CD14-positive monocyte (primary cell): ENCODE data around the gene CMPK2. TPM values are rescaled to one million over a fixed set of nuclear protein-coding genes. Genes with fewer than 3 reads are reported as not detected.

Experiments used
- DNase-seq, 3 donors: peaks; one replicate each; pipeline ENCODE4 v3.0.0-alpha.2; 2011 to 2022
- H2AFZ ChIP-seq: 2 replicates; pipeline ENCODE4 v1.6.0; 2012; ENCODE audit warnings: mild to moderate bottlenecking, low read depth, low read length, inconsistent platforms; ENCODE audit not compliant: insufficient read depth, poor library complexity, severe bottlenecking
- H3K27ac ChIP-seq, 2 donors: 1 replicate in 1 of 2; 2 replicates in 1 of 2; pipeline ENCODE4 v1.5.1; 2012 to 2013; ENCODE audit warnings: low read length in 2 of 2, control low read depth in 1 of 2, inconsistent platforms in 1 of 2, low read depth in 1 of 2, mild to moderate bottlenecking in 1 of 2
- H3K27me3 ChIP-seq, 2 donors: one replicate each; pipeline versions ENCODE4 v1.6.0 to v1.6.1; 2011 to 2013; ENCODE audit warnings: low read length in 2 of 2; ENCODE audit not compliant: control insufficient read depth in 2 of 2, insufficient read depth in 2 of 2
- H3K36me3 ChIP-seq, 2 donors: replicated peaks in 1 of 2; 1 replicate in 1 of 2; 2 replicates in 1 of 2; pipeline versions ENCODE4 v1.5.1 to v1.6.1; 2012 to 2013; ENCODE audit warnings: low read length in 2 of 2, control low read depth in 1 of 2, inconsistent platforms in 1 of 2, mild to moderate bottlenecking in 1 of 2; ENCODE audit not compliant: insufficient read depth in 2 of 2, control insufficient read depth in 1 of 2
- H3K4me1 ChIP-seq, 2 donors: 1 replicate in 1 of 2; 2 replicates in 1 of 2; pipeline versions ENCODE4 v1.5.1 to v1.6.1; 2012 to 2013; ENCODE audit warnings: low read length in 2 of 2, control low read depth in 1 of 2, inconsistent platforms in 1 of 2, mild to moderate bottlenecking in 1 of 2, moderate library complexity in 1 of 2; ENCODE audit not compliant: insufficient read depth in 2 of 2, control insufficient read depth in 1 of 2
- H3K4me2 ChIP-seq: replicated peaks from 2 replicates; pipeline ENCODE3; 2012; ENCODE audit warnings: low read length, moderate library complexity, mild to moderate bottlenecking; ENCODE audit not compliant: poor library complexity, severe bottlenecking; ENCODE audit errors: extremely low read depth
- H3K4me3 ChIP-seq, 3 experiments: fragments of 200-600 bp in 1 of 3; sonication (generic) in 1 of 3; replicated peaks in 1 of 3; 1 replicate in 2 of 3; 2 replicates in 1 of 3; pipeline ENCODE4 v1.5.1; 2011 to 2013; ENCODE audit warnings: low read length in 3 of 3, mild to moderate bottlenecking in 3 of 3, control low read depth in 2 of 3, low read depth in 2 of 3, inconsistent platforms in 1 of 3, moderate library complexity in 1 of 3
- H3K79me2 ChIP-seq: 2 replicates; pipeline ENCODE4 v1.6.0; 2012; ENCODE audit warnings: mild to moderate bottlenecking, control low read depth, inconsistent platforms, low read length, moderate library complexity; ENCODE audit not compliant: insufficient read depth
- H3K9ac ChIP-seq: 2 replicates; pipeline ENCODE4 v1.6.0; 2017; ENCODE audit warnings: low read length, mild to moderate bottlenecking; ENCODE audit not compliant: insufficient read depth, poor library complexity, severe bottlenecking
- H3K9me3 ChIP-seq, 2 donors: replicated peaks in 1 of 2; 1 replicate in 1 of 2; 2 replicates in 1 of 2; pipeline versions ENCODE4 v1.5.1 to v1.6.1; 2012 to 2013; ENCODE audit warnings: low read length in 2 of 2, control low read depth in 1 of 2; ENCODE audit not compliant: control insufficient read depth in 1 of 2, insufficient read depth in 1 of 2
- H4K20me1 ChIP-seq: 2 replicates; pipeline ENCODE4 v1.6.0; 2012; ENCODE audit warnings: mild to moderate bottlenecking, low read length, control low read depth, moderate library complexity; ENCODE audit not compliant: insufficient read depth
- H3K27ac Mint-ChIP-seq, 7 donors: one replicate each; pipeline ENCODE4 v1.8.0; 2020; ENCODE audit warnings: mild to moderate bottlenecking in 7 of 7, mixed read lengths in 7 of 7, moderate library complexity in 6 of 7, inconsistent platforms in 2 of 7
- H3K27me3 Mint-ChIP-seq, 3 donors: one replicate each; pipeline ENCODE4 v1.8.0; 2021 to 2022; ENCODE audit warnings: low read depth in 3 of 3, mild to moderate bottlenecking in 3 of 3, mixed read lengths in 3 of 3, moderate library complexity in 3 of 3, inconsistent platforms in 1 of 3
- H3K36me3 Mint-ChIP-seq, 2 donors: one replicate each; pipeline ENCODE4 v1.8.0; 2020; ENCODE audit warnings: mixed read lengths in 2 of 2, inconsistent platforms in 1 of 2, mild to moderate bottlenecking in 1 of 2
- H3K4me1 Mint-ChIP-seq: one replicate; pipeline ENCODE4 v1.8.0; 2020; ENCODE audit warnings: mild to moderate bottlenecking, mixed read lengths
- H3K4me3 Mint-ChIP-seq, 2 donors: one replicate each; pipeline ENCODE4 v1.8.0; 2020; ENCODE audit warnings: mild to moderate bottlenecking in 2 of 2, mixed read lengths in 2 of 2, moderate library complexity in 1 of 2
- H3K9me3 Mint-ChIP-seq, 7 donors: one replicate each; pipeline ENCODE4 v1.8.0; 2020 to 2022; ENCODE audit warnings: mixed read lengths in 7 of 7, mild to moderate bottlenecking in 6 of 7, moderate library complexity in 6 of 7, inconsistent platforms in 2 of 7
- CTCF ChIP-seq: fragments of 200-600 bp; IDR thresholded peaks from one replicate; pipeline ENCODE4 v1.8.0; 2022; ENCODE audit warnings: antibody characterized with exemption, mild to moderate bottlenecking
- WGBS: methylation state at CpG from one replicate; pipeline ENCODE4 v1.1.5; 2013; ENCODE audit warnings: missing lambda C conversion rate; ENCODE audit not compliant: insufficient coverage; 5-methylcytosine and 5-hydroxymethylcytosine counted together
- intact Hi-C, 2 donors: fragments of 100-400 bp; cut with micrococcal nuclease; formaldehyde crosslinking; loops; one replicate each; pipeline versions ENCODE4 v1.15.0 to v1.15.1; 2023
- polyA plus RNA-seq, 3 donors: library from polyadenylated mRNA; depleted of rRNA in 1 of 3; unstranded in 2 of 3; stranded (reverse) in 1 of 3; fragments of 300-500 nt in 2 of 3; fragments of >200 nt in 1 of 3; fragmentation: Illumina TruSeq in 2 of 3; gene quantifications; 1 replicate in 2 of 3; 2 replicates in 1 of 3; pipeline ENCODE4 v1.2.3, GENCODE V29; 2012 to 2021

The CMPK2 gene
- polyA plus RNA-seq, 3 donors = 12.6 to 18.1 (median 17.0) TPM

GRCh38 chr2:6827566-6828298, 38.0 kb downstream of the CMPK2 start:
- H3K4me2 ChIP-seq = no peak overlapping the region
- H3K27ac ChIP-seq = no peak overlapping the region
- TF ChIP-seq CTCF = no peak
- no peaks in the 10 kb centered on the region for H3K36me3 ChIP-seq
- no peak overlapping the region for H3K4me3 ChIP-seq
- no peak overlapping the region for H3K9ac ChIP-seq
- Mint-ChIP-seq H3K4me3 (no peak overlapping the region), H3K36me3 (peaks cover 0 to 5% of the 10 kb centered on the region in 2 donors), H3K4me1 (peaks cover 13% of the 10 kb centered on the region), H3K9me3 (peaks cover 3 to 18% (median 15%) of the 10 kb centered on the region in 7 donors), H3K27ac (peak overlapping the region in 1 of 7 donors; percentile 66), H3K27me3 (peaks cover 0 to 7% (median 0%) of the 10 kb centered on the region in 3 donors)
- H3K27me3 ChIP-seq = no peaks in the 10 kb centered on the region
- DNase-seq = no peak
- no peak overlapping the region for H2AFZ ChIP-seq
- peaks cover 0 to under 1% of the 10 kb centered on the region in 2 donors for H3K9me3 ChIP-seq
- 67% methylated on average over 1 of the region's 5 CpGs for WGBS
- peaks cover 6 to 8% of the 10 kb centered on the region in 2 donors for H3K4me1 ChIP-seq
- intact Hi-C loops = loop anchor here in 1 of 2 donors (5.0 kb wide), 1 partner anchor 40 kb away; the partner anchor contains the start of gene CMPK2
- no peaks in the 10 kb centered on the region for H3K79me2 ChIP-seq
- H4K20me1 ChIP-seq = no peaks in the 10 kb centered on the region

GRCh38 chr2:6826081-6826913, 39.4 kb downstream of the CMPK2 start:
- H3K27ac ChIP-seq = no peak overlapping the region
- H3K27me3 Mint-ChIP-seq = peaks cover 0 to 7% (median 0%) of the 10 kb centered on the region in 3 donors
- peak; percentile 72 to 89 (median 81) for DNase-seq
- peaks cover 0 to 5% of the 10 kb centered on the region in 2 donors for H3K36me3 Mint-ChIP-seq
- H3K4me1 ChIP-seq = peaks cover 6 to 8% of the 10 kb centered on the region in 2 donors
- H2AFZ ChIP-seq = no peak overlapping the region
- peaks cover 12% of the 10 kb centered on the region for H3K4me1 Mint-ChIP-seq
- peak; percentile 83 for TF ChIP-seq CTCF
- no peaks in the 10 kb centered on the region for H3K79me2 ChIP-seq
- no peak overlapping the region for H3K4me3 ChIP-seq
- H3K9me3 ChIP-seq = no peaks in the 10 kb centered on the region
- intact Hi-C loops = loop anchor here in 1 of 2 donors (5.0 kb wide), 1 partner anchor 41 kb away; the partner anchor contains the start of gene CMPK2
- H3K27ac Mint-ChIP-seq = peak overlapping the region in 2 of 7 donors; percentile 5 to 8
- 67% methylated on average over 3 of the region's 4 CpGs for WGBS
- H3K36me3 ChIP-seq = no peaks in the 10 kb centered on the region
- H3K4me2 ChIP-seq = no peak overlapping the region
- no peaks in the 10 kb centered on the region for H3K27me3 ChIP-seq
- H4K20me1 ChIP-seq = no peaks in the 10 kb centered on the region
- H3K9ac ChIP-seq = no peak overlapping the region
- H3K9me3 Mint-ChIP-seq = peaks cover 3 to 12% (median 8%) of the 10 kb centered on the region in 7 donors
- H3K4me3 Mint-ChIP-seq = no peak overlapping the region
